GM11168 (cell line): ENCODE measurements around the gene UNC5B.

Source experiments
- in situ Hi-C: fragments of 300-500 bp; cut with MboI; formaldehyde crosslinking; loops from one replicate; pipeline ENCODE4 v1.12.0; 2022; ENCODE audit warnings: low sequenced_read_pairs; ENCODE audit not compliant: unreplicated experiment

UNC5B gene

GRCh38 chr10:71307469-71308085 is 95.2 kb downstream of the UNC5B start:
- in situ Hi-C loops = loop anchor here (5.0 kb wide), 1 partner anchor 260 kb away; no protein-coding TSS in a partner anchor

GRCh38 chr10:71308244-71308643 is 95.9 kb downstream of the UNC5B start:
- in situ Hi-C loops = loop anchor here (5.0 kb wide), 1 partner anchor 259 kb away; no protein-coding TSS in a partner anchor

DNA sequence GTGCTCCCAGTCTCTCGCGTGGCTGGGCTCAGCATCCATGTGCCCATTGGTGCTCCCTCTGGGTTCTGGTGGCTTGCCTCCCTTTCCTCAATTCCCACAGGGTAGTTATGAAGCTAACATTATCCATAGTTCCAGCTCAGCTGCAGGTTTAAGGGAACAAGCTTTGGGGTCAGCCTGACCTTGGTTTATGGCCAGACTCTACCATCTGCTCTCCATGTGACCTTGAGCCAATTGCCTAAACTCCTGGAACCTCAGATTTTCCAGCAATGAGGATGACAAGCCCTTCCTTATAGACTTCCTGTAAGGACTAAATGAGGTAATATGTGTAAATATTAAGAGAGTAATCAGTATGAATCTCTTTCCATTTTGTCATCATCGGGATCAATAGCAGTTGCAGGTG is 96.6 kb downstream of the UNC5B start:
- in situ Hi-C loops = loop anchor here (5.0 kb wide), 1 partner anchor 258 kb away; no protein-coding TSS in a partner anchor

- in situ Hi-C loops = loop anchor here (5.0 kb wide), 2 partner anchors 257 to 392 kb away; no protein-coding TSS in a partner anchor
Measured at GRCh38 chr10:71309919-71310318, 97.5 kb downstream of the UNC5B start.

- in situ Hi-C loops = loop anchor here (5.0 kb wide), 1 partner anchor 390 kb away; no protein-coding TSS in a partner anchor
Measured at GRCh38 chr10:71312220-71312619, 99.8 kb downstream of the UNC5B start.

DNA sequence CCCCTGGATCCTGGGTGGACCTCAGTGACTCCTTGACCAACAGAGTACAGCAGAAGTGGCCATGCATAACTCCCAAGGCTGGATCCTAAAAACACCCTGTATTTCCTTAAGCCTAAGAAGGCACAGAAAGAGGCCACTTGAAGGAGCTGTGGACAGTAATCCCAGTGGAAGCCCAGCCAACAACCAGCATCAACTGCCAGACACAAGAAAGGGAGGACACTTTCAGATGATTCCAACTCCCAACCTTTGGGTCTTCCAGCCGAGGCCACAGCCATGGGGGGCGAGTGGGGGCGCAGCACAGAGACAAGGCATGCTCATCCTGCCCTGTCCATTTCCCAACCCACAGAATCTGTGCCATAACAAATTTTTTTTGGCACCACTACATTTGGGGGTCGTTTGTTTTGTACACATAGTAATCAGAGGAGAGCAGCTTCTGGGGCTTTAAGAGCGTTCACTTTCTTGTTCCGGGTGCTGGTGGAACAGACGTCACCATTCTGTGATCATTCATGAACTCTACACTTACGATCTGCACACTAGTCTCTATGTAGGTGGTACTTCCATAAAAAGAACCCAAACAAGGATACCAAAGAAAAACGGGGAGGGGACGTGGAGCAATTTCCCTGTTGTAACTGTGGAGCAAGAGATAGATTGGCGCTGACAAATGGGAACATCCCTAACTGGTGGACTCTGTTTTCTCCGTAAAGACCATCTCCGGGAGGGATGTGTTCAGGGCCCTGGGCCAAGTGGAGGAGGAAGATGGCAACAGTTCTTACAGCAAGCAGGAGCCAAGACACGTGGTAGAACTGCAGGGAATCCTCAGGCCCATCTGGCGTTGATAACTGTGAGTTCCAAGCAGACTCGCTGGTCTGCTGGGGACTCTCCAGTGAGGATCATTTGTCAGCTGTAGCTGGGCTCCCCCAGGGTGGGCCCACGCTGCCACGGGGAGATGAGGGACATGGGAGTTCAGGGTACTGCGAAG is 100.7 kb downstream of the UNC5B start:
- in situ Hi-C loops = loop anchor here (5.0 kb wide), 1 partner anchor 389 kb away; no protein-coding TSS in a partner anchor

DNA sequence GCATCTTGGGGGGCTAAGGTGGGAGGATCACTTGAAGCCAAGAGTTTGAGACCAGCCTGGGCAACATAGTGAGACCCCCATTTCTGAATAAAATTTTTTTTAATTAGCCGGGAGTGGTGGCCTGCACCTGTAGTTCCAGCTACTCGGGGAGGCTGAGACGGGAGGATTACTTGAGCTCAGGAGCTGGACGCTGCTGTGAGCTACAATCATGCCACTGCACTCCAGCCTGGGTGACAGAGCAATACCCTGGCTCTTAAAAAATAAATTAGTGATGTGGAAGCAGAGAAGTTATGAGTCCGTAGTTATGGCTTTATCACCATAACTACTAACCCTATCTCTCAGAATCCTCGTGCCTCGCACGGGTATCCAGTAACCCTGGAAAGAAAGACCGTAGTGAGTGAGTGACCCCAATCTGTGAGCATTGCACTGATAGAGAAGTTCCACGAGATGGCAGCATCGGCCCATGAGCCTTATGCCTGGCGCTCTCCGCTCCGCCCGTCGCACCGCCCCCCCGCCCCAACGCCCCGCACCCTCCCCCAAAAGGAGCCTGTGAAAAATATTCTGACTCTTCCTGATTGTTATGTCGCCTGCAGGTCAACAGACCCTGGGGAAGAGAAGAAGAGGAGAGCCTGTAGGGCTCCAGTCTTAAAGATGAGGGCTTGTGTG is 101.8 kb downstream of the UNC5B start:
- in situ Hi-C loops = loop anchor here (5.0 kb wide), 1 partner anchor 388 kb away; no protein-coding TSS in a partner anchor

DNA sequence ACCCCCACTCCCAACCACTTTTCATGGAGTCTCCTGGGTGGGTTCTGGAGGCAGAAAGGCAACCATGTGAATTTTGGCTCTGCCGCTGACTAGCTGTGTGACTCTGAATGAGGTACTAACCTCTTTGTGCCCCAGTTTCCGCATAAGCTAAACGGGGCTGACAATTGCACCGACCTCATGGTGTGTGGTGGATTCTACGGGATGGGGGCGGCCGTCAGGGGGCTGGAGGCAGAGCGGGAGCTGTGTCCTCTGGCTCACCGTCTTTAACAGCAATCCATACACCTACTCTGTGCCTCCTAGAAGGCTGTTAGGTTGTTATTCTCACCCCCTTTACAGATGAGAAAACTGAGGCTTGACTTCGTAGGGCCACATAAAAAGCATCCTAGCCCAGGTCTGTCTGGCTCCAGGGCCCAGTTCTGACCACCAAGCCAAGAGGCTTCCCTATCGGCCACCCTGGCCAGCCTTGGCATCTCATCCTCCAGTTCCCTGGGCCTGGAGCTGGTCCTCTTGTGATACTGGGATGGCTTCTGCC is 102.4 kb downstream of the UNC5B start:
- in situ Hi-C loops = loop anchor here (5.0 kb wide), 2 partner anchors 68 to 388 kb away; no protein-coding TSS in a partner anchor

- in situ Hi-C loops = loop anchor here (5.0 kb wide), 1 partner anchor 66 kb away; no protein-coding TSS in a partner anchor
Measured at GRCh38 chr10:71316056-71316785, 103.9 kb downstream of the UNC5B start.

DNA sequence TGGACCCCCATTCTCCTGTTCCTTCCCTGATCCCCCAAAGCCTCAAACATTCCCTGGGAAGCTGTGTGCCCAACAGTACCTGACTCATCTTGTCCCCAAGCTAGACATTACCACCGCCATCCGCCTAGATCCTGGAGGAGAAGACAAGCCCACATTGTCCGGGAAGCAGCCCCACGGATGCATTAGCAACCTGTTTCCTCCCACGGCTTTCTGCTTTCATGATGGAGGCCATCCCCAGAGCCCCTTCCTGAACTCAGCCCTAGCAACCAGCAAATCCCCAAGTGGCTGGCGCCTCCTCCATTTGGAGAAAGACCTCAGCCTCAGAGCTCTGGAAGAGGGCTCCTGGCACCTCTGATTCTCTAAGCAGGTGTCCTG is 104.4 kb downstream of the UNC5B start:
- in situ Hi-C loops = loop anchor here (5.0 kb wide), 1 partner anchor 66 kb away; no protein-coding TSS in a partner anchor

DNA sequence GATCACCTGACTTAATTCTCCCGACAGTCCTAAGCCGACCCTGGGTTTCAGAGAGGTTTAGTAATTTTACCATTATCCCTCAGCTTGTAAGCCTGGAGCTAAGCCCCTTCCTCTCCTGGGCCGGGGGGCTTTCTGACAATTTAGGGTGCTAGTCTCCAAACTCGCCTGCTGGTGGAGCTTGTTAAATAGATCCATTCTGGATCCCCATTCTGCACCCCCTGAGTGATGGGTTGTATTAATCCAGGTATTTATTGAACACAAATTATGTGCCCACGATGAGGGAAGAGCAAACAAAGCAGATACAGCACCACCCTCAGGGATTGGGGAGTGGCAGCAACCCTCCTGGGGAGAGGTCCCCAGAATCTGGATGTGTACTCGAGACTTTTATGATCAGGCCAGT is 105.4 kb downstream of the UNC5B start:
- in situ Hi-C loops = loop anchor here (5.0 kb wide), 1 partner anchor 65 kb away; no protein-coding TSS in a partner anchor

- in situ Hi-C loops = loop anchor here (5.0 kb wide), 1 partner anchor 63 kb away; no protein-coding TSS in a partner anchor
Measured at GRCh38 chr10:71319042-71319799, 106.9 kb downstream of the UNC5B start, which contains the start of gene SLC29A3. TSS of gene SLC29A3 (plus strand) at chr10:71319259. CDS start at chr10:71319310, 51 bp downstream.

DNA sequence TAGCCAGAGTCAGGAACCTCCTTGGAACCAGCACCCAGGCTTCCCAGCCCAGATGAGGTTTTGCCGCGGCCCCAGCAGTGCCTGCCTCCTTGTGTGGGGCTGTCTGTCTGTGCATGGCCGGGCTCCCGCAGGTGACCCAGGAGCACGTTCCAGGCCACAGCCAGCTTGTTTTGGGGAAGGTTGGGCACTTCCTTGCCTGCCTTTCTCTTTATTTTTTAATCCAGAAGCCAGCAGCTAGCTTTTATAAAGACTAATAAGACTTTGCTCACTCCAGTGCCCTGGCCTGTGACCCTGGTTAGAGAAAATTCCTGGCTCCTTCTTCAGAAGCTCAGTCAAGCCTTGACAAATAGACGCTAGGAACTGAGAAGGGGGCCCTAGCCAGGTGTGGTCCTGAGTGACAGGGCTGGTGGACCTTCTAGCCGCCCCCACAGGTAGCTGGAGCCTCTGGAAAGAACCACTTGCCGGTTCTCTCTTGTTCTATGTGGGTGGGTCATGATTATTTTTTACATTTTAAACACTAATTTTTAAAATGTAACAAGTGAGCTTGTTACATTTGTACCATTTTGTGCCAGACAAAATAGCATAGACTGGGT is 107.5 kb downstream of the UNC5B start:
- in situ Hi-C loops = loop anchor here (5.0 kb wide), 1 partner anchor 62 kb away; no protein-coding TSS in a partner anchor

DNA sequence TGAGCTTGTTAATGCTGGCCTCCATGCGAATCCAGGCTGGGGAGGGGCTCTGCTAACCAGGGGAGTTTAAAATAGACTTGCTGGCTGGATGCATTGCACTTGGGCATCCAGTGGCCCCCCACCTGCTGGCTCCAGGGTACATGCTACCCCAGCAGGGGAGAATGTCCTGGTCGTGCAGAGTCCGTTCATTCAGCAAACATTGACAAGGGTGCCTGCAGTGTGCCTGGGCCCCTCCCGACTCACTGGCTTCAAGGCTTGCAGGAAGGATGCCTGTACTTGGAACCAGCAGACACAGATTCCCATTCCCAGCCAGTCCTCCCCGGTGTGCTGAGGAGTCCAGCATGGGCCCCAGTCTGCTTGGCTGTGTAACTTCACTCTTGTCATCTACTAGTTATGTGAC is 108.2 kb downstream of the UNC5B start:
- in situ Hi-C loops = no loop called here

DNA sequence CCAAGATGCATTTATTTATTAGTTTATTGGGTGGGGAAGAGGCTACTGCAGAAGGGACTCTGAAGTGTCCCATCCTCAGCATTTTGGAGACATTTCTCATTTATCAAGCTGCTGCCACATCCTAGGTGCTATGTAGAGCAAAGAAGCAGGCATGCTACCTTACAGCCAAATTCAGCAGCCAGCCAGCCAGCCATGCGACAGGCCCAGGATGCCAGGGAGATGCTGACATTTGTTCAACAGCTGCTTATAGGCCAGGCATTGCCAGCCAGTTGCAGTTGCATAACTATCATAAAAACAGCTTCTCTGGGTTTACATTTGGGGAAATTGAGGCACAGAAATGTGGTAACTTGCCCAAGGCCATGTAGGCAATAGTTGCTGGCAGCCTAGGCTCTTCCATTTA is 109.0 kb downstream of the UNC5B start:
- in situ Hi-C loops = no loop called here

- in situ Hi-C loops = no loop called here
Measured at GRCh38 chr10:71323407-71323806, 111.0 kb downstream of the UNC5B start.

GRCh38 chr10:71324743-71325142 is 112.4 kb downstream of the UNC5B start:
- in situ Hi-C loops = no loop called here

- in situ Hi-C loops = no loop called here
Measured at GRCh38 chr10:71325267-71325666, 112.9 kb downstream of the UNC5B start.
